ENCODE results near the gene TMEM106A. TPM values are rescaled to one million over a fixed set of nuclear protein-coding genes. Genes with fewer than 3 reads are reported as not detected.
A peak's percentile ranks its signal among the peaks of the same experiment; 100 is the strongest.
"Not testable (repeated sequence)": the region's sequence is repeated elsewhere in the genome, so short reads cannot be mapped to it uniquely, and the experiment has no call there.

The TMEM106A gene, protein sequence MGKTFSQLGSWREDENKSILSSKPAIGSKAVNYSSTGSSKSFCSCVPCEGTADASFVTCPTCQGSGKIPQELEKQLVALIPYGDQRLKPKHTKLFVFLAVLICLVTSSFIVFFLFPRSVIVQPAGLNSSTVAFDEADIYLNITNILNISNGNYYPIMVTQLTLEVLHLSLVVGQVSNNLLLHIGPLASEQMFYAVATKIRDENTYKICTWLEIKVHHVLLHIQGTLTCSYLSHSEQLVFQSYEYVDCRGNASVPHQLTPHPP
- polyA plus RNA-seq (ENCODE audit: insufficient read length): 8.8 TPM

DNA sequence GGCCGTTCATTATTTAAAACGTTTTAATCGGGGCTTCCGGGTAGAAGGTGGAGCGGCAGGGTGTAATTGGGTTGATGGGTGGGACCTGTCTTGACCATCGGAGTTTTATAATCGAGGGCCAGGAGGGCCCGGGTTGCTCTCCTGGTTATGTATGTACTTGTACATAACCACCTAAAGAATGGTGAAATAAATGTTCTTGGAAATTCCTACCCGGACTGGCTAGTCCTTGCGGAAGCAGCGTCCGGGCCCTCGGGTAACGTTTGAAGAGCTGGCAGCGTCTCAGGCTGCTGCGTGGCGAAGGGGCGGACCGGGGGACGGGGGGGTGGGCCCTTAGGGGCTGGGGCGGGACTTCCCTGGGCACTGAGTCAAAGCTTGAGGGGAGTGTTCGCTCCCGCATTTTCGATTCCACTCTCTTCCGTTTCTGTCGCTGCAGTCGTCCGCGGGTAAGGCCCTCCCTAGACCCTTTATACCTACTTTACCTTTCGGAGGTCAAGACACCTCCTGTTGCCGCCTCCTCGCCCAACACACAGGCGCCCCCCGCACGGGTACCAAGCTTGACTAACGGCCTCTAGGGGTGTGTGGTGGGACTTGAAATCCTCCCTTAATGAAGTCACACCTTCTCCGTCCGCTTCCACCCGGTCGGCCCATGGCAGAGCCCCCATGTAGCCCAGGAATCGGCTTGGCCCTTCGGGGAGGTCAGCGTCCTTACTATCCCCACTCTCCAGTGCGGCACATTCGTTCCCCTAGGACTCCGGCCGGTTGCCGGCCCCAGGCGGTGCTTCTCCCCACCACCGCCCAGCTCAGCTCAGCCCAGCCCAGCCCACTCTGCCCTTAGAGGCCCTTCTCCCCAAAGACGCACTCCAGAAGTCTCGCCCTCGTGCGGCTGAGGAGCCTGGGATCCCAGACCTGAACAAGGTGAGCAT is at the start of gene TMEM106A:
TSS of gene TMEM106A (plus strand) at position 396 of the 923 bp plus-strand sequence. CDS start 1,167 bp downstream, outside the sequence.
- DNase-seq (ENCODE audit: low read depth): peak; percentile 43

DNA sequence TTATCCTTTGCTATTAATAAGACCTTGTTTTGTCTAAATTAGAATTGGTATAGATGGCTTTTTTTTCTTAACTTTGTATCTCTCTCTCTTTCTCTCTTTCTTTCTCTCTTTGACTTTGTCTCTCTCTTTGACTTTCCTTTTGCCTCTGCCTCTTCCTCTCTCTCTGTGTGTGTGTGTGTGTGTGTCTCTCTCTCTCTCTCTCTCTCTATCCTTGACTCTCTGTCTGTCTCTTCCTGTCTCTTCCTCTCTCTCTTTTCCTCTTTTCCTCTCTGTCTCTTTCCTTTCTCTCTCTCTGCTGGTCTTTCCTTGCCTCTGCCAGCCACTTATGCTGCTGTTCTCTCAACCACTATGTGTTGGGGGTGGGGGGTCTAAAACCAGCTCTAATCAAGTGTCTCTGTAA is 45.7 kb upstream of the TMEM106A start:
- DNase-seq (ENCODE audit: low read depth): not testable (repeated sequence)

DNA sequence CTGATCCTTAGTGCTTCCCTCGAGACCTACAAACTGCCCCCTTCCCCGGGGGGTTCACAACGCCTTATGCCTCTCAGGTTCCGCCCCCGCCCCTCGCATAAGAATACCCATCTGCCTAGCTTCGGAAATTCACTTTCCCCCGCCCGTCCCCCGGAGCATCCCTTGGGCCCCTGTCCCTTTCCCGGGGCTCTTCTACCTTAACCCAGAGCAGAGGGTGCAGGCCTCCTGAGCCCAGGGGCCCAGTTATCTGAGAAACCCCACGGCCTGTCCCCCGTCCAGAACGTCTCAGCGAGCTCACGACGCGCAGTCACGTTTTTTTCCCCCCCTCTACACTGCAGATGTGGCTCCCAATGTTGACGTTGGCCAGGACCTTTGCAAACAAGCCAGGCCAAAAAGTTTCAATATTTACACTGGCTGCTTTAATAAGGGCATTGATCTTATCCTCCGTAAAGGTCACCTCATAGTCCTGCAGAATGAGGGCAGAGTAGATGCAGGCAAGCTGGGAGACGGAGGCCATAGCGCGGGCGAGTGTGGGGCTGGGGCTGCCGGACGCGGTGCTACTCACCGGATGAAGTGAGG is 42.0 kb upstream of the TMEM106A start:
- no peak for DNase-seq (ENCODE audit: low read depth)

DNA sequence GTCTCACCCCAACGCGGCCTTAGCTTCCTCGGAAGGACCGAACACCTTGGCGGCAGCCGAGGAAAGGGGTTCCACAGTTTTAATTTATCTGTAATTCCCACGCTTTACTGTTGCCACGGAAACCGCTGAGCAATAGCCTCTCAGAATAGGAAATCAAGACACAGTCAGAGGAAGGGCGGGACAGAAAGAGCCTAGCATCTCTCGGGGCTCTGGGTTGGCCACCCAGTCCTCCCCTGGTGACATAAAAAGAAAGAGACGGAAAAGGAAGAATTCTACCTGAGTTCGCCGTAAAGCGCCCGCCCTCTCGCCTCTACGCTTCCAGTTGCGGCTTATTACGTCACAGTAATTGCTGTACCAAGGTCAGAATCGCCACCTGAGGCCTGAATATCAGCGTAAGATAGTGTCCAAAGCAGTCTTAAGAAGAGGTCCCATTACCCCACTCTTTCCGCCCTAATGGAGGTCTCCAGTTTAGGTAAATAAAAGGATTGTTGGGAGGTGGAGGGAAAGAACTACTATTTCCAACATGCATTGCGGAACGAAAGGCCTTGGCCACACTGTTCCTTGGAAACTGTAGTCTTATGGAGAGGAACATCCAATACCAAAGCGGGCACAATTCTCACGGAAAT is 41.4 kb upstream of the TMEM106A start:
- peak; percentile 86 for DNase-seq (ENCODE audit: low read depth)

DNA sequence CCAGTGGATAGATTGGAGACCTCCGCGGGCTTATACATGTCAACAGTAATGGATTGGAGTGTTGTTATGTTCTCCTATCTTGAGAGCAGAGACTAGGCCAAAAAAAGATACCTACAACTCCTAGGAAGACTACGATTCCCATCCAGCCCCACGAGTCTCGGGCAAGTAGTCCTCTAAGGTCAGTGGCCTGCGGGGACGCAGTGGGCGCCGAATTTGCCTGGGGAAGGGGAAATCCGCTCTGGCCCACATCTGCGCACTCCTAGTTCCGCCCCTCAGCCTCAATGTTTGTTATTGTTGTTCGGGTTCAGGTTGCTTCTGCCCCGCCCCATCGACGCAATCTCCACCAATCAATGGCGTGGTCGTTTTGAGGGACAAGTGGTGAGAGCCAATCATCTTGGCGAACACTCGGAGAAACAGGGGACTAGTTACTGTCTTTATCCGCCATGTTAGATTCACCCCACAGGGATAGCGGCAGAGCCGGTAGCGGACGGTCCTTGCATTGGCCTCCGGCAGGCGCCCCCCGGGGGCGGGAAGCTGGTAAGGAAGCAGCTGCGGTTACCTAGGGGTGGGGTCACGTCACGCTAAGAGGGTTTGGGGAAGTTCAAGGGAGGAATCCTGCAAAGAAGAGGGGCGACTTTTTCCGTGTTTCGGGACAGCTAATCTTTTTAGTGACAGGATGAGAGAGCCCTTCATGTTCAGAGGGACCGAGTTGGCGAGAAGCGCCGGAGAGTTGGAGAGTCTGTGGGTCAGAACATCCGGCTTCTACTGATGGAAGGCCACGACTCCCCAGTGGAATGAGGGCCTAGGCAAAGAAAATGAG is 40.7 kb upstream of the TMEM106A start, which contains the start of gene NBR1:
TSS of gene NBR1 (plus strand) at position 449 of the 820 bp plus-strand sequence. CDS start 4,586 bp downstream, outside the sequence.
- DNase-seq (ENCODE audit: low read depth): peak; percentile 99

GRCh38 chr17:43171586-43172487 is 39.8 kb upstream of the TMEM106A start:
- DNase-seq (ENCODE audit: low read depth): no peak

DNA sequence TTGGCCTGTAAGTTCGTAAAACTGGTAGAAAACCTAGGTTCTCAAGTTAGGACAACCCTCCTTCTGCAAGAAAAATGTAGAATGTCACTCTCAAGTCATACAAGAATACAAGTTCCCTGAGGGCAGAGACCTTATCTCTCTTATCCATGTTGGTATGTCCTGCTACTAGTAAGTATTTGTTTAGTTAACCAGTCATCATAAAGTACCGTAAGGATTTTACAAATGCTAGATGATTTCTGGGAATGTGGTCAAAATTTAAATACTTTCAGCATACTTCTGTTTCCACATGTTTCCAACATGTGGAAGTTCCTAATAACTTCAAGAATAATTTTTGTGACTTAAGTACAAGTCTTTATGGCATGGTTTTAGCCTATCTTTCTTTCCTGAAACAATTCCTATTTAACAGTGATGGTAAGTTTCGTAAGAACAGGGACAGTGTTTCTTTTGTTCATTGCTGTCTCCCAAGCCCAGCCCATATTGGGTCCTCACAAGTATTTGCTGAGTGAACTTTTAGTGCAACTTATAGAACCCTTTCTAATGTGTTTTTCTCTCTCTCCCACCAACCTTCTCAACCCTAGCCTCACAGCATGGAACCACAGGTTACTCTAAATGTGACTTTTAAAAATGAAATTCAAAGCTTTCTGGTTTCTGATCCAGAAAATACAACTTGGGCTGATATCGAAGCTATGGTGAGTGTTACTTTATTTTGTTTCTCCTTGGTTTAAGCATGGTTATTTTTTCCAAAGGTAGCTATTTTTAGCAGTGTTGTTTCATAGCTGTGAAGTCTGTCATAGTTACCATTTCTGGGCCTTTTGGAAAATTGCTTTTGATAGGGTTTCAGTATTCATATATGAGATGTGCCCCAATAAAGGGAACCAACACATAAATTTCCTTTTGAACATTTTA is 36.2 kb upstream of the TMEM106A start:
- no peak for DNase-seq (ENCODE audit: low read depth)

DNA sequence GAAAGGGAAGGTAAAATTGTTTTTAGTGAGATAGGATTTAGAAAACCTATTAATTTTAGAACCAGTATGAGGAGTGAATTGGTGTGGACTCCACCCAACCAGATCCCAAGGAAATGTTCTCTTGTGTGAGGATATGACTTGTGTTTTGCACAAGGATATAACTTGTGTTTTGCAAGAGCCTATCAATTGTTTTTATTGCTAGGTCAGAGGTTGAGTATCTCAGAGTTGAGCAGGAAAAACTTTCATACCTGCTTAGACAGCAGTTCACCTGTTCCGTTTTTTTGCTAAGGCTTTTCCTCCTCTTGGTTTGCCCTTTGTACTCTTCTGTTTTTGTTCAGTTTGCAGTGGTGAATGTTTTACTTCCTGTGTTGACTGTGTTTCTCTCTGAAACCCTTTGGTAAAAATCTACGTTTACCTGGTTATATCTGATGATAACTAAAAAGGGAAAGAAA is 35.5 kb upstream of the TMEM106A start:
- no peak for DNase-seq (ENCODE audit: low read depth)

DNA sequence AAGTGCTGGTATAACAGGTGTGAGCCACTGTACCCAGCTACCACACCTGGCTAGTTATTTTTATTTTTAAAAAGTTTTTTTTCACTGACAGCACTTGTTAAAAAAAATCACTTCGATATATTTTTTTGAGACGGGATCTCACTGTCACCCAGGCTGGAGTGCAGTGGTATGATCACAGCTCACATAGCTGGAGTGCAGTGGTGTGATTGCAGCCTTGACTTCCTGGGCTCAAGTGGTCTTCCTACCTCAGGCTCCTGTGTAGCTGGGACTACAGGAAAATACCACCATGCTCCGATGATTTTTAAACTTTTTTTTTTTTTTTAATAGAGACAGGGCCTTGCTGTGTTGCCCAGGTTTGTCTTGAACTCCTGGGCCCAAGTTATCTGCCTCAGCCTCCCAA is 27.8 kb upstream of the TMEM106A start:
- no peak for DNase-seq (ENCODE audit: low read depth)

- not testable (repeated sequence) for DNase-seq (ENCODE audit: low read depth)
These were observed 25.0 kb upstream of the TMEM106A start for GRCh38 chr17:43186656-43187055.

DNA sequence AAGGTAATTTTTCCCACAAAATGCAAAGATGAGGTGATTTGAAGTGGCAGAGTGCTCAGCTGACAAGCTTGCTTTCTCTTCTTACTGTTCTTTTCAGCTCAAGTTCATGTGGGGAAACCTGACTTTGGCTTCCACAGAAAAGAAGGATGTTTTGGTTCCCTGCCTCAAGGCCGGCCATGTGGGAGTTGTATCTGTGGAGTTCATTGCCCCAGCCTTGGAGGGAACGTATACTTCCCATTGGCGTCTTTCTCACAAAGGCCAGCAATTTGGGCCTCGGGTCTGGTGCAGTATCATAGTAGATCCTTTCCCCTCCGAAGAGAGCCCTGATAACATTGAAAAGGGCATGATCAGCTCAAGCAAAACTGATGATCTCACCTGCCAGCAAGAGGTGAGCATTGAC is 18.4 kb upstream of the TMEM106A start:
- no peak for DNase-seq (ENCODE audit: low read depth)

- no peak for DNase-seq (ENCODE audit: low read depth)
These were observed 12.0 kb upstream of the TMEM106A start for GRCh38 chr17:43199633-43200032.

- DNase-seq (ENCODE audit: low read depth): no peak
These were observed 11.5 kb upstream of the TMEM106A start for GRCh38 chr17:43200127-43200526.

GRCh38 chr17:43203013-43203412 is 8.7 kb upstream of the TMEM106A start:
- DNase-seq (ENCODE audit: low read depth): not testable (repeated sequence)

DNA sequence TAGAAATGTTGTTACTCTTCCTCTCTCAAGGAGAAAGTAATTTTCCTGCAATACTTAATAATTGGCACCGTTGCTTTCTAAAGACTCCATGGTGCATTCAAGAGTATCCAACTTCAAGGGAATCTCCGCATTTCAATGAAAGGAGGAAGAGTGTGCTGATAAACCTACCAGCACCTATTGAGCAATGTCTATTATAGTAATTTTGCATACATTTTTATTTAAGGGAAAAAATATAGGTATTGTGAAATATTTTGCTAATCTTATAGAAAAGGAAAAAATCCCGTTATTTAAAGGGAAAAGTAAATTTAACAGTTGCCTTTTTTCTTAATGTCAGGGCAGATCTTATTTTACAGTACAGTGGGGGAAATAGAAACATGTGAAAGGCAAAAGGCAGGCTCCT is 1.1 kb upstream of the TMEM106A start:
- no peak for DNase-seq (ENCODE audit: low read depth)

- DNase-seq (ENCODE audit: low read depth): no peak
These were observed 574 bp upstream of the TMEM106A start for GRCh38 chr17:43211123-43211479.

- DNase-seq (ENCODE audit: low read depth): no peak
These were observed 1.2 kb downstream of the TMEM106A start for GRCh38 chr17:43212641-43213490.

DNA sequence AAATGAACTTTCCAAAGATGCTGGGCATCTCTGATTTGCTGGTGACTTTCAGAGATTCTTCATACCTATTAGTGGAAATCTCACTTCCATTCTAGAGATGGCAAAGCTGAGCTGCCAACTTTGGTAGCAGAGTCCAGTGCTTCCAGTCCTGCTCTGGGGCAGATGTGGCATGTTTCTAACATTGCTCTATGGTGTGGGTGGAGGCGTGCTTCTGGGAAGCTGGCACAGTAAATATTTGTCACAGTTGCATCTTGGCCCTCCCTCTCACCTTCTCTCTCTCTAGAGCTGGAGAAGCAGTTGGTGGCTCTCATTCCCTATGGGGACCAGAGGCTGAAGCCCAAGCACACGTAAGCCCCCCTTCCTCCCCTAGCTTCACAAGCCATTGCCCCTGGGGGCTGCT is 1.9 kb downstream of the TMEM106A start:
- no peak for DNase-seq (ENCODE audit: low read depth)
